Neural cell (in vitro differentiated cells): ENCODE data around the gene WNT7B.

Experiments
- EZH2 ChIP-seq: fragments of 200-600, 300-800 bp; shearing (Covaris generic), sonication (generic); IDR thresholded peaks from 2 replicates; pipeline ENCODE4 v1.6.1; 2014; ENCODE audit warnings: antibody characterized with exemption, low read length, borderline replicate concordance, mild to moderate bottlenecking; ENCODE audit not compliant: insufficient read depth, poor library complexity, severe bottlenecking
- TF ChIP-seq, protein P1 (sequence below): fragments of 450-650 bp; IDR thresholded peaks from 2 replicates; pipeline ENCODE4 v1.5.1; 2014; ENCODE audit warnings: antibody characterized with exemption, mild to moderate bottlenecking, moderate library complexity; ENCODE audit not compliant: poor library complexity, severe bottlenecking

DNA sequence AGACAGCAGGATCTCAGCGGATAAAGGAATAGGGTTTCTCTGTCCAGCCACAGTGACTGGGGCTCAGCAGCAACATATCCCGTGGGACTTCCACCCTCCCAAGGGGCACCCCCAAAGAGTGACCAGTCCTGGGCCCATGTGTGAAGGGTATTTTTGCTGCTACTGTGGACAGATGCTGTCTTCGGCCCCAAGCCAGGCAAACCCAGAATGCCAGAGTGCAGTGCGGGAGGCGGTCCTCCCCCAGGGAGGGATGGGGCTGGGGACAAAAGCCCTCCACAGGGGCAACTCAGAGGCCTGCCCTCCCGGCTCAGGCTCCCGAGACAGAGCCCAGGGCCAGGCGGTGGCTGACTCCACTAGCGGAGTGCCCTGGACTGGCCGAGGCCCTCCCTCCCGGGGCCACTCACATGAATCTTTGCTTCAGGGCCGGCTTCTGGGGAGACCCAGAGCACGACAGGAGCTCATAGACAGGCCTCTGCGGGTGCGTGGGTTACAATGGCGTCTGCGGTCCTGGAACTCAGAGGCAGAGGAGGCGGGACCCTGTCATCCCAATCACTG is 34.7 kb upstream of the WNT7B start:
- no peak for TF ChIP-seq EZH2
- TF ChIP-seq, protein P1, sequence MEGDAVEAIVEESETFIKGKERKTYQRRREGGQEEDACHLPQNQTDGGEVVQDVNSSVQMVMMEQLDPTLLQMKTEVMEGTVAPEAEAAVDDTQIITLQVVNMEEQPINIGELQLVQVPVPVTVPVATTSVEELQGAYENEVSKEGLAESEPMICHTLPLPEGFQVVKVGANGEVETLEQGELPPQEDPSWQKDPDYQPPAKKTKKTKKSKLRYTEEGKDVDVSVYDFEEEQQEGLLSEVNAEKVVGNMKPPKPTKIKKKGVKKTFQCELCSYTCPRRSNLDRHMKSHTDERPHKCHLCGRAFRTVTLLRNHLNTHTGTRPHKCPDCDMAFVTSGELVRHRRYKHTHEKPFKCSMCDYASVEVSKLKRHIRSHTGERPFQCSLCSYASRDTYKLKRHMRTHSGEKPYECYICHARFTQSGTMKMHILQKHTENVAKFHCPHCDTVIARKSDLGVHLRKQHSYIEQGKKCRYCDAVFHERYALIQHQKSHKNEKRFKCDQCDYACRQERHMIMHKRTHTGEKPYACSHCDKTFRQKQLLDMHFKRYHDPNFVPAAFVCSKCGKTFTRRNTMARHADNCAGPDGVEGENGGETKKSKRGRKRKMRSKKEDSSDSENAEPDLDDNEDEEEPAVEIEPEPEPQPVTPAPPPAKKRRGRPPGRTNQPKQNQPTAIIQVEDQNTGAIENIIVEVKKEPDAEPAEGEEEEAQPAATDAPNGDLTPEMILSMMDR, result no peak
